A673 (cell line): ENCODE data around the gene BRS3. TPM values are rescaled to one million over a fixed set of nuclear protein-coding genes. Genes with fewer than 3 reads are reported as not detected.

Source experiments
- BruUV-seq: library from RNA; stranded (reverse); fragments of 400-500 nt; replicated peaks from 2 replicates; lab custom pipeline; 2021; lab: Mats Ljungman, UMichigan
- CTCF ChIA-PET: fragments of 300-600 bp; sonication (Branson Sonifier 250); formaldehyde crosslinking; loops from one replicate; lab custom pipeline; 2022; ENCODE audit warnings: antibody characterized with exemption; lab: Charles Lee
- POLR2A ChIA-PET: fragments of 300-600 bp; sonication (Branson Sonifier 250); formaldehyde crosslinking; loops from one replicate; lab custom pipeline; 2022; ENCODE audit warnings: antibody characterized with exemption; ENCODE audit not compliant: low non-redundant PET; lab: Charles Lee
- DNase-seq: peaks from one replicate; pipeline ENCODE4 v3.0.0-alpha.2; 2015; ENCODE audit warnings: low spot score
- H3K27ac ChIP-seq: fragments of 200-600 bp; sonication (generic); 2 replicates; pipeline ENCODE4 v1.5.1; 2016; ENCODE audit warnings: mixed run types, low read depth, mild to moderate bottlenecking, mixed read lengths, antibody characterized with exemption, low read length; ENCODE audit not compliant: poor library complexity, severe bottlenecking
- H3K27me3 ChIP-seq: fragments of 200-600 bp; sonication (generic); replicated peaks from 2 replicates; pipeline ENCODE4 v1.6.1; 2017; ENCODE audit warnings: mixed run types, low read depth, mild to moderate bottlenecking, mixed read lengths, antibody characterized with exemption, low read length; ENCODE audit not compliant: insufficient read depth, poor library complexity
- H3K36me3 ChIP-seq: fragments of 200-600 bp; sonication (generic); 2 replicates; pipeline ENCODE4 v1.6.1; 2016; ENCODE audit warnings: mixed run types, mild to moderate bottlenecking, mixed read lengths, antibody characterized with exemption, low read length; ENCODE audit not compliant: insufficient read depth, poor library complexity, severe bottlenecking
- H3K4me1 ChIP-seq: fragments of 200-600 bp; sonication (generic); 2 replicates; pipeline ENCODE4 v1.6.1; 2017; ENCODE audit warnings: mixed run types, mild to moderate bottlenecking, mixed read lengths, antibody characterized with exemption, low read length; ENCODE audit not compliant: insufficient read depth, poor library complexity, severe bottlenecking
- H3K4me3 ChIP-seq: fragments of 200-600 bp; sonication (generic); 2 replicates; pipeline ENCODE4 v1.5.1; 2016; ENCODE audit warnings: low read depth, mixed run types, mild to moderate bottlenecking, mixed read lengths, low read length; ENCODE audit not compliant: poor library complexity, severe bottlenecking
- H3K9me3 ChIP-seq: fragments of 200-600 bp; sonication (generic); 2 replicates; pipeline ENCODE4 v1.6.1; 2016; ENCODE audit warnings: mixed run types, low read depth, mild to moderate bottlenecking, mixed read lengths, antibody characterized with exemption, low read length; ENCODE audit not compliant: poor library complexity, severe bottlenecking
- CTCF ChIP-seq: fragments of 300-800, 200-600 bp; sonication (generic); conservative IDR thresholded peaks from 2 replicates; pipeline ENCODE4 v1.5.1; 2017; ENCODE audit warnings: low read depth, mild to moderate bottlenecking, antibody characterized with exemption, low read length, moderate library complexity, mixed read lengths
- EZH2 ChIP-seq: fragments of 200-600 bp; sonication (generic); IDR thresholded peaks from 2 replicates; pipeline ENCODE4 v1.6.1; 2017; ENCODE audit warnings: borderline replicate concordance, low read depth, mild to moderate bottlenecking, mixed read lengths, antibody characterized with exemption, low read length; ENCODE audit not compliant: poor library complexity, severe bottlenecking
- intact Hi-C: fragments of 100-400 bp; cut with micrococcal nuclease; formaldehyde crosslinking; loops from one replicate; pipeline ENCODE4 v1.10.0; 2022; ENCODE audit not compliant: unreplicated experiment
- total RNA-seq: library from RNA; stranded (reverse); gene quantifications from 2 replicates; pipeline ENCODE4 v1.2.3, GENCODE V29; 2021

Gene BRS3
- total RNA-seq, 1 experiment from 2014 or later = not detected

- ChIA-PET POLR2A (no interaction called here), CTCF (no interaction called here)
- BruUV-seq = no TSS peak
- H3K27ac ChIP-seq = no peak overlapping the region
- H3K4me3 ChIP-seq = no peak overlapping the region
- no peaks in the 10 kb centered on the region for H3K36me3 ChIP-seq
- TF ChIP-seq EZH2 (no peak), CTCF (no peak)
- no peaks in the 10 kb centered on the region for H3K4me1 ChIP-seq
- no peak for DNase-seq
- no peaks in the 10 kb centered on the region for H3K9me3 ChIP-seq
- no peaks in the 10 kb centered on the region for H3K27me3 ChIP-seq
- intact Hi-C loops = no loop called here
Observed at GRCh38 chrX:136456133-136456532, 31.6 kb upstream of the BRS3 start.

- intact Hi-C loops = no loop called here
- CTCF ChIA-PET = no interaction called here
- Histone ChIP-seq H3K27ac (no peak overlapping the region), H3K36me3 (no peaks in the 10 kb centered on the region), H3K4me1 (no peaks in the 10 kb centered on the region), H3K27me3 (no peaks in the 10 kb centered on the region), H3K4me3 (no peak overlapping the region), H3K9me3 (no peaks in the 10 kb centered on the region)
- no TSS peak for BruUV-seq
- DNase-seq = no peak
- TF ChIP-seq CTCF (no peak), EZH2 (no peak)
- POLR2A ChIA-PET = no interaction called here
Observed at GRCh38 chrX:136457303-136457917, 30.3 kb upstream of the BRS3 start.

GRCh38 chrX:136464589-136464988 lies 23.2 kb upstream of the BRS3 start:
- intact Hi-C loops = no loop called here
- ChIA-PET CTCF (no interaction called here), POLR2A (no interaction called here)
- BruUV-seq = no TSS peak
- Histone ChIP-seq H3K4me3 (no peak overlapping the region), H3K27ac (no peak overlapping the region), H3K9me3 (no peaks in the 10 kb centered on the region), H3K4me1 (no peaks in the 10 kb centered on the region), H3K36me3 (no peaks in the 10 kb centered on the region), H3K27me3 (no peaks in the 10 kb centered on the region)
- no peak for DNase-seq
- TF ChIP-seq CTCF = no peak
- no peak for TF ChIP-seq EZH2
